H1 (cell line): ENCODE results near the gene ITGB5. TPM values are rescaled to one million over a fixed set of nuclear protein-coding genes. Genes with fewer than 3 reads are reported as not detected.

Experiments
- CBX8 ChIP-seq: fragments of 300-800, 300-1000 bp; sonication (generic); IDR thresholded peaks from 2 replicates; pipeline ENCODE4 v1.7.1; 2016; ENCODE audit warnings: low read depth, low read length, borderline replicate concordance
- EGR1 ChIP-seq: IDR thresholded peaks from 2 replicates; pipeline ENCODE4 v1.6.1; 2011; ENCODE audit warnings: low read depth, low read length, borderline replicate concordance
- JUND ChIP-seq: IDR thresholded peaks from 2 replicates; pipeline ENCODE4 v1.6.1; 2011; ENCODE audit warnings: mild to moderate bottlenecking, improper control_type of control experiment, low read length
- RFX5 ChIP-seq: IDR thresholded peaks from 2 replicates; pipeline ENCODE4 v1.6.1; 2011; ENCODE audit warnings: low read depth, low read length, improper control_type of control experiment, borderline replicate concordance
- SAP30 ChIP-seq: fragments of 300-600 bp; sonication (generic); IDR thresholded peaks from 2 replicates; pipeline ENCODE4 v1.7.1; 2012; ENCODE audit warnings: low read length, moderate library complexity, mild to moderate bottlenecking, inconsistent platforms; ENCODE audit not compliant: insufficient read depth, insufficient replicate concordance
- SIX5 ChIP-seq: IDR thresholded peaks from 2 replicates; pipeline ENCODE4 v1.6.1; 2011; ENCODE audit warnings: mild to moderate bottlenecking, low read depth, low read length
- ZNF274 ChIP-seq: IDR thresholded peaks from 2 replicates; pipeline ENCODE4 v1.7.0; 2012; ENCODE audit warnings: low read length, borderline replicate concordance; ENCODE audit errors: extremely low read depth
- polyA plus RNA-seq, 7 experiments: library from polyadenylated mRNA; depleted of rRNA in 3 of 7; stranded (reverse) in 5 of 7; unstranded in 2 of 7; fragments of >200 nt in 5 of 7; fragments of 200-250 nt in 2 of 7; gene quantifications; 1 replicate in 5 of 7; 2 replicates in 1 of 7; 4 replicates in 1 of 7; pipeline versions ENCODE4 v1.2.1 to v1.2.3, GENCODE V29; 2011 to 2013; ENCODE audit warnings: missing spikeins in 2 of 7, mixed read lengths in 2 of 7
- total RNA-seq: library from RNA; stranded (reverse); fragmentation: NEBNext Ultra II Directional; extraction: Animal tissue kit (Norgen Biotek cat#: 25700); gene quantifications from 2 replicates; pipeline ENCODE4 v1.2.1, GENCODE V29; 2021
- TF ChIP-seq, protein P1 (sequence below): IDR thresholded peaks from 2 replicates; pipeline ENCODE4 v1.6.1; 2012; ENCODE audit warnings: inconsistent platforms

The ITGB5 gene
- total and polyA plus RNA-seq, 2 of the 8 experiments (the other 6 are each of a cell fraction or from before 2014, with no cell fraction given): 101 to 268 TPM

DNA sequence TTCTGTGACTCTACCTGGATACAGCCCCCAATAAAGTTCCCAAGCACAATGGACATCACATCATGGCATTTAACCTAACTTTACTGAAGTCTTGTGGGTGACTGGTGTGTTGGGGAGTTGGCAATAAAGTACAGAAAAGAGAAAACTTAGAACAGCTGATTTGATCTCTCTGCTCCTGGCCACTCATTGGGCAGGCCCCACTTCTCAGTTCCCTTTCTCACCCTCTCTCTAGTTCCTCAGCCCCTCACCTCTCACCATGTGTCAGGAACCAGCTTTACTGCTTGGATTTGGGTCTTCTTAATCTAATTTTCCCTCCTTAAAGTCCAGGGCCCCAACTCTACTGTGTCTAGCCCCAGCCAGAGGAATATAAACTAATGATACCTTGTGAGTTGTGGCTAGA lies 48.1 kb upstream of the ITGB5 start (continued):
- TF ChIP-seq, protein P1, sequence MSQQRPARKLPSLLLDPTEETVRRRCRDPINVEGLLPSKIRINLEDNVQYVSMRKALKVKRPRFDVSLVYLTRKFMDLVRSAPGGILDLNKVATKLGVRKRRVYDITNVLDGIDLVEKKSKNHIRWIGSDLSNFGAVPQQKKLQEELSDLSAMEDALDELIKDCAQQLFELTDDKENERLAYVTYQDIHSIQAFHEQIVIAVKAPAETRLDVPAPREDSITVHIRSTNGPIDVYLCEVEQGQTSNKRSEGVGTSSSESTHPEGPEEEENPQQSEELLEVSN: no peak
- TF ChIP-seq SIX5: no peak
- TF ChIP-seq SAP30: no peak
- TF ChIP-seq ZNF274: no peak
- TF ChIP-seq JUND: no peak
- TF ChIP-seq RFX5: no peak
- TF ChIP-seq EGR1: no peak
- no peak for TF ChIP-seq CBX8
